Retinal pigment epithelial cell (primary cell): ENCODE data around the gene KIF17.

Experiments
- DNase-seq: peaks from one replicate; pipeline ENCODE4 v3.0.0-alpha.2; 2010; ENCODE audit warnings: low read depth
- H3K4me3 ChIP-seq: 2 replicates; pipeline ENCODE4 v1.5.1; 2011; ENCODE audit warnings: mild to moderate bottlenecking, low read length, control low read depth, moderate library complexity
- TF ChIP-seq, protein P1 (sequence below): conservative IDR thresholded peaks from 2 replicates; pipeline ENCODE4 v1.5.1; 2011; ENCODE audit warnings: low read depth, low read length, control low read depth, inconsistent platforms

The KIF17 gene

DNA sequence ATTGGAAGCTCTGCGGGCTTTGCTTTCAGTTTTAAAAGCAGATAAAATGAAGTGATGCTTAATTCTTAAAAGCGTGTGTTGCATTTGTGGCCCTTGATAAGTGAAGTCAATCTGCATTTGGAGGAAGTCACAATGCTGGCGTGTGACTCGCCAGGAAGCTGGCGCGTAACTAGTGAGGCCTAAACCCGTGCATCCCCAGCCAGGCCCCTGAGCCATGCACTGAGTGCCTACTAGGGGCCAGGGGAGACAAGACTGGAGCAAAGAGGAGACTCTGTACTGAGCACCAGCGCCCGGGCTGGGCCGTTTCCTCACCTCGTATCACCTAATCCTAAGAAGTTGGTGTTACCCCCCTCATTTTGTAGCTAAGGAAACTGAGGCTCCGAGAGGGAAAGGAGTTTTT lies 52.1 kb downstream of the KIF17 start:
- no peak overlapping the region for H3K4me3 ChIP-seq
- TF ChIP-seq, protein P1, sequence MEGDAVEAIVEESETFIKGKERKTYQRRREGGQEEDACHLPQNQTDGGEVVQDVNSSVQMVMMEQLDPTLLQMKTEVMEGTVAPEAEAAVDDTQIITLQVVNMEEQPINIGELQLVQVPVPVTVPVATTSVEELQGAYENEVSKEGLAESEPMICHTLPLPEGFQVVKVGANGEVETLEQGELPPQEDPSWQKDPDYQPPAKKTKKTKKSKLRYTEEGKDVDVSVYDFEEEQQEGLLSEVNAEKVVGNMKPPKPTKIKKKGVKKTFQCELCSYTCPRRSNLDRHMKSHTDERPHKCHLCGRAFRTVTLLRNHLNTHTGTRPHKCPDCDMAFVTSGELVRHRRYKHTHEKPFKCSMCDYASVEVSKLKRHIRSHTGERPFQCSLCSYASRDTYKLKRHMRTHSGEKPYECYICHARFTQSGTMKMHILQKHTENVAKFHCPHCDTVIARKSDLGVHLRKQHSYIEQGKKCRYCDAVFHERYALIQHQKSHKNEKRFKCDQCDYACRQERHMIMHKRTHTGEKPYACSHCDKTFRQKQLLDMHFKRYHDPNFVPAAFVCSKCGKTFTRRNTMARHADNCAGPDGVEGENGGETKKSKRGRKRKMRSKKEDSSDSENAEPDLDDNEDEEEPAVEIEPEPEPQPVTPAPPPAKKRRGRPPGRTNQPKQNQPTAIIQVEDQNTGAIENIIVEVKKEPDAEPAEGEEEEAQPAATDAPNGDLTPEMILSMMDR = no peak
- no peak for DNase-seq

- H3K4me3 ChIP-seq = no peak overlapping the region
- TF ChIP-seq, protein P1 = no peak
- no peak for DNase-seq
Observed at GRCh38 chr1:20663969-20664715, 53.7 kb downstream of the KIF17 start.

- H3K4me3 ChIP-seq = no peak overlapping the region
- TF ChIP-seq, protein P1 = no peak
- no peak for DNase-seq
Observed at GRCh38 chr1:20663365-20663764, 54.4 kb downstream of the KIF17 start.

GRCh38 chr1:20662110-20662475 lies 55.7 kb downstream of the KIF17 start:
- TF ChIP-seq, protein P1 = no peak
- H3K4me3 ChIP-seq = peak overlapping the region; percentile 95
- DNase-seq = no peak

- peak; percentile 95 for DNase-seq
- TF ChIP-seq, protein P1 = peak; percentile 41
- peak within 1 kb of the TSS; percentile 95 for H3K4me3 ChIP-seq
Observed at GRCh38 chr1:20661207-20662109, 56.3 kb downstream of the KIF17 start, which contains the start of gene DDOST. Gene DDOST (minus strand): TSS chr1:20661369. CDS start chr1:20661350, 19 bp downstream.

- TF ChIP-seq, protein P1 = no peak
- peak overlapping the region; percentile 95 for H3K4me3 ChIP-seq
- no peak for DNase-seq
Observed at GRCh38 chr1:20660847-20661206, 57.0 kb downstream of the KIF17 start.

- peak overlapping the region; percentile 95 for H3K4me3 ChIP-seq
- TF ChIP-seq, protein P1 = no peak
- no peak for DNase-seq
Observed at GRCh38 chr1:20660363-20660762, 57.4 kb downstream of the KIF17 start.
